Measurements from ENCODE around the gene CERT1. TPM values are rescaled to one million over a fixed set of nuclear protein-coding genes. Genes with fewer than 3 reads are reported as not detected.

Gene CERT1
- total RNA-seq, 1 experiment from 2014 or later = 50.2 TPM

GRCh38 chr5:75532190-75532589 is 20.8 kb upstream of the CERT1 start:
- Histone ChIP-seq H3K56ac (ENCODE audit: insufficient read length, low read depth, low read length) (no peak overlapping the region), H3K27ac (ENCODE audit: insufficient read length, low read depth, low read length) (no peak overlapping the region), H2BK120ac (ENCODE audit: low read depth, low read length, poor library complexity, severe bottlenecking) (no peak overlapping the region), H2BK5ac (ENCODE audit: insufficient read length, low read length) (no peak overlapping the region), H3K79me2 (ENCODE audit: insufficient read depth, low read length) (no peaks in the 10 kb centered on the region), H3K23ac (ENCODE audit: insufficient read length, low read depth, low read length) (no peak overlapping the region), H3K4me1 (ENCODE audit: insufficient read depth, low read length) (no peaks in the 10 kb centered on the region), H4K20me1 (ENCODE audit: control insufficient read depth, insufficient read depth, insufficient read length) (no peaks in the 10 kb centered on the region), H4K5ac (ENCODE audit: insufficient read length, low read depth, low read length) (no peak overlapping the region), H3K79me1 (ENCODE audit: insufficient read depth, low read depth, low read length, poor library complexity, severe bottlenecking) (no peaks in the 10 kb centered on the region), H3K9me3 (ENCODE audit: control insufficient read depth, low read depth, low read length) (no peaks in the 10 kb centered on the region), H3K27me3 (ENCODE audit: insufficient read depth, low read length) (no peaks in the 10 kb centered on the region), H3K18ac (ENCODE audit: insufficient read length, low read depth, low read length) (no peak overlapping the region), H2AK5ac (ENCODE audit: insufficient read length, low read length) (no peak overlapping the region), H2BK20ac (ENCODE audit: low read depth, low read length, poor library complexity, severe bottlenecking) (no peak overlapping the region), H3T11ph (ENCODE audit: low read length) (no peak overlapping the region), H4K8ac (replicated peaks; ENCODE audit: insufficient read length, low read depth, low read length) (no peak overlapping the region), H3K14ac (ENCODE audit: insufficient read depth, low read length) (no peak overlapping the region), H3K4ac (ENCODE audit: low read depth, low read length) (no peak overlapping the region), H3K9ac (ENCODE audit: extremely low read depth, insufficient read length, low read length) (no peak overlapping the region), H3K4me2 (ENCODE audit: insufficient read depth, insufficient read length, low read length) (no peak overlapping the region), H3K23me2 (ENCODE audit: insufficient read length, low read depth, low read length, poor library complexity, severe bottlenecking) (no peaks in the 10 kb centered on the region), H2BK12ac (ENCODE audit: insufficient read length, low read depth, low read length) (no peak overlapping the region), H4K91ac (ENCODE audit: insufficient read length, low read depth, low read length) (no peak overlapping the region), H2AFZ (ENCODE audit: low read length) (no peak overlapping the region), H2BK15ac (ENCODE audit: low read depth, low read length) (no peak overlapping the region)
- H3K27ac Mint-ChIP-seq = no peak overlapping the region
- peaks cover 15 to 24% of the 10 kb centered on the region in 2 experiments for H3K4me1 Mint-ChIP-seq
- peaks cover 4 to 14% of the 10 kb centered on the region in 2 experiments; a peak in 4 of 5 replicates for H3K9me3 Mint-ChIP-seq
- TF ChIP-seq, protein P1, sequence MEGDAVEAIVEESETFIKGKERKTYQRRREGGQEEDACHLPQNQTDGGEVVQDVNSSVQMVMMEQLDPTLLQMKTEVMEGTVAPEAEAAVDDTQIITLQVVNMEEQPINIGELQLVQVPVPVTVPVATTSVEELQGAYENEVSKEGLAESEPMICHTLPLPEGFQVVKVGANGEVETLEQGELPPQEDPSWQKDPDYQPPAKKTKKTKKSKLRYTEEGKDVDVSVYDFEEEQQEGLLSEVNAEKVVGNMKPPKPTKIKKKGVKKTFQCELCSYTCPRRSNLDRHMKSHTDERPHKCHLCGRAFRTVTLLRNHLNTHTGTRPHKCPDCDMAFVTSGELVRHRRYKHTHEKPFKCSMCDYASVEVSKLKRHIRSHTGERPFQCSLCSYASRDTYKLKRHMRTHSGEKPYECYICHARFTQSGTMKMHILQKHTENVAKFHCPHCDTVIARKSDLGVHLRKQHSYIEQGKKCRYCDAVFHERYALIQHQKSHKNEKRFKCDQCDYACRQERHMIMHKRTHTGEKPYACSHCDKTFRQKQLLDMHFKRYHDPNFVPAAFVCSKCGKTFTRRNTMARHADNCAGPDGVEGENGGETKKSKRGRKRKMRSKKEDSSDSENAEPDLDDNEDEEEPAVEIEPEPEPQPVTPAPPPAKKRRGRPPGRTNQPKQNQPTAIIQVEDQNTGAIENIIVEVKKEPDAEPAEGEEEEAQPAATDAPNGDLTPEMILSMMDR (conservative IDR thresholded peaks at IDR 0.05) = no peak
- WGBS (ENCODE audit: extremely low coverage, insufficient read length, low lambda C conversion rate) = no CpG with 5 or more reads among the region's 2 CpGs
- H3K27me3 Mint-ChIP-seq (ENCODE audit: low read depth) = no peaks in the 10 kb centered on the region
- DNase-seq = no peak
- H3K36me3 Mint-ChIP-seq (ENCODE audit: insufficient read depth in 1 of 3, low read depth in 3 of 3) = peaks cover 18 to 25% (median 21%) of the 10 kb centered on the region in 3 experiments
- H3K4me3 Mint-ChIP-seq = no peak overlapping the region

Data from H9 (cell line).